ENCODE measurements around the gene EPC2. TPM values are rescaled to one million over a fixed set of nuclear protein-coding genes. Genes with fewer than 3 reads are reported as not detected.
"Not testable (repeated sequence)": the region's sequence is repeated elsewhere in the genome, so short reads cannot be mapped to it uniquely, and the experiment has no call there.

The EPC2 gene
- total RNA-seq, 1 experiment from 2014 or later, result 12.6 TPM

DNA sequence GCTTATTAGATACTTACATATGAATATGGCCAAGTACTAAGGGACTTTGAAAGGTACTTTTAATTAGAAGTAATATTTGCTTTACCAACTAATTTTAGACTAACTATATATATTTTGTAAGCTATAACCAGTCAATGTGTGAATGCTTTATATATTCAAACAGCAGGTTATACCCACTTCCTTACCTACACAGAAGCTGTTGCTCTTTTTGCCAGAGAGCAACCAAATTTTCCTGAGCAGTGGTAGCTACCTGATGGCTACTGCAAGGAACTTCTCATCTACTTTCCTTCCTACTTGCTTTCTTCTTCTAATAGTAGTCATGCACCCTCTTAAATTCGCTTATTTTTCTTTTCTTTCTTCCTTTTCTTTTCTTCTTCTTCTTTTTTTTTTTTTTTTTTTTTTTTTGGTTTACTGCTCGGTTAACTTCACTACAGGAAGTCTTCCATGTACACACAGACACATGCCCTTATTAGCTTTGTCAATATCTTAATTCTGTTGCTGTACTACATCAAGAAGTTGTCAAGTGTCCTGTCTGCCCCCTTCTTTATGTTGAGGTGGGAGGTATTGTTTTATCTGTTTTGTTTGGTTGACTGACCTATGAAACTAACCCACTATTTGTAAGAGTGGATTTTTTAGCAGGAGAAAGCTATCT, 95.0 kb downstream of the EPC2 start:
- H3K9me3 ChIP-seq, result no peaks in the 10 kb centered on the region
- H3K27me3 ChIP-seq, result no peaks in the 10 kb centered on the region
- DNase-seq, result no peak
- no peaks in the 10 kb centered on the region for H3K36me3 ChIP-seq
- H3K4me3 ChIP-seq, result no peak overlapping the region

DNA sequence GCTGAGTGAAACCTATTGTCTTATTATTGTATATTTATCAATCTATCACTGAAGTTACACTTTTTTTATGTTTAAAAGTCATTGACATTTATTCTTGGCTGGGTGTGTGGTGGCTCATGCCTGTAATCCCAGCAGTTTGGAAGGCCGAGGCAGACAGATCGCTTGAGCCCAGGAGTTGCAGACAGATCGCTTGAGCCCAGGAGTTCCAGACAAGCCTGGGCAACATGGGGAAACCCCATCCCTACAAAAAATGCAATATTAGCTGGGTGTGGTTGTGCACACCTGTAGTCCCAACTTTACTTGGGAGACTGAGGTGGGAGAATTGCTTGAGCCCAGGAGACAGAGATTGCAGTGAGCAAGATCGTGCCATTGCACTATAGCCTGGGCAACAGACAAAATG, 97.8 kb downstream of the EPC2 start:
- Histone ChIP-seq H3K27me3 (no peaks in the 10 kb centered on the region), H3K9me3 (no peaks in the 10 kb centered on the region), H3K36me3 (no peaks in the 10 kb centered on the region), H3K4me3 (no peak overlapping the region)
- DNase-seq, result no peak

DNA sequence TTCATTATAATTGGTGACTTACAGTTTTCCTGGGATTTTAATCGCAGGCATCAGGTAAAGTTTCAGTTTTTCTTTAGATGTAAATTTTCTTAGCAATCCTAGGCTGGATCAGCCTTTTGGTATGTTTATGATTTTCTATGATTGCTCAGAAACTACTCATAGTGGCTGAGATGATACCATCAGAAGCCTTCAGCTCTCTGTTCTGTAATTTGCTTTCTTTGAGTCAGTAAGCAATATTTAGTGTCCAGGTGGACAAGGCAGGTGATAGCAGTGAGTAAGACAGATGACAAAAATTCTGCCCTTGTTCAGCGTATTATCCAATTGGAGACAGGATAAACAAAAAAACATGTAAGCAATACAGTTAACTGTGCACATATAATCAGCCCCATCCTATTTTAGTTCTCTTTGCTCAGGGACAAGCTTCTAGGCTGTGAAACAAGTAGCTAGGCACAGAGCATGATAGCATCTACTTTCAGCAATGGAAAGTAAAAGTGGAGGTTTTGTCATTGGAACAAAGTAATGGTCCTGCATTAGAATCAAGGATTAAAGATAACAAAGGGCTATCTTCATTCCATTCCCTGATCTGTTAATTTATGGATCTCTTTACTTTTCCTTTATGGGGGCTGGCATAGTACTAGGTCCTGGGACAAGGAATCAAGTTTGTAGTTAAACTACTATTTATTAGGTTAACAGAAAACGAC, 100.8 kb downstream of the EPC2 start:
- Histone ChIP-seq H3K36me3 (no peaks in the 10 kb centered on the region), H3K9me3 (no peaks in the 10 kb centered on the region), H3K27me3 (no peaks in the 10 kb centered on the region), H3K4me3 (no peak overlapping the region)
- DNase-seq, result no peak

DNA sequence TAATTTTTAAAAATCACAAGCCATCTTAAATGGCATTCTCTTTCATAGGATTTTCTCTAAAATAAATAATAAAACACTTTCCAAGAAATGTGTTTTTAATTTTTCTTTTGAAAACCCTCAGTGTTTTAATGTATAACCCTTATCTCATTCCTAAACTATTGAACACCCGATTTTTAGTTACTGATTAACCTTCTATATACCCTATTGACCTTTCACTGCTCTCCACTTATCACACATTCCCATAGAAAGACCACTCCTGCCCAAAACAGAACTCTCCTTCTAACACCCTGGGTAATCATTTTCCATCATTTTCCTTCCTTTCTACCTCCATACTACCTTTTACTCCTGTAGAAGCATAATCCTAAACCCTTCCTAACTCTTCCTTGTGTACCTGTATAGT, 102.4 kb downstream of the EPC2 start:
- H3K36me3 ChIP-seq, result no peaks in the 10 kb centered on the region
- no peaks in the 10 kb centered on the region for H3K27me3 ChIP-seq
- no peak overlapping the region for H3K4me3 ChIP-seq
- no peaks in the 10 kb centered on the region for H3K9me3 ChIP-seq
- DNase-seq, result no peak

DNA sequence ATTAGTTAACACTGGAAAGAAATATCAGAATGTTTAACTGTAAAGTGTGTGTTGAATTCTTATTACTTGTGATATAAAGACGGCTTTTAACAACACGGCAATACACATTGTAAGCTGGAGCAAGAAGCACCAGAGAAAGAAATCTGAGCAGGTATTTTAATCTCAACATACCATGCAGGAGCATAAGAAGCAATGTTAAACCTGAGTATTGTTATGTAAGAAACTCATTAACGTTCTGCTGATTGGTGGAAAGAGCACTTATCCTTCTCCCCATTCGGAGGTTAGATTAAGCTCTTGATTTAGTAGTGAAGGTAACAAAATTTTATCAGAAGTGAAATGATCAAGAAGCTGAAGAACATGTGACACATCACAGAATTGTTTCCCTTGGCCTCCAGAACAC, 107.4 kb downstream of the EPC2 start:
- H3K27me3 ChIP-seq, result no peaks in the 10 kb centered on the region
- H3K4me3 ChIP-seq, result no peak overlapping the region
- no peaks in the 10 kb centered on the region for H3K9me3 ChIP-seq
- H3K36me3 ChIP-seq, result no peaks in the 10 kb centered on the region
- DNase-seq, result no peak

DNA sequence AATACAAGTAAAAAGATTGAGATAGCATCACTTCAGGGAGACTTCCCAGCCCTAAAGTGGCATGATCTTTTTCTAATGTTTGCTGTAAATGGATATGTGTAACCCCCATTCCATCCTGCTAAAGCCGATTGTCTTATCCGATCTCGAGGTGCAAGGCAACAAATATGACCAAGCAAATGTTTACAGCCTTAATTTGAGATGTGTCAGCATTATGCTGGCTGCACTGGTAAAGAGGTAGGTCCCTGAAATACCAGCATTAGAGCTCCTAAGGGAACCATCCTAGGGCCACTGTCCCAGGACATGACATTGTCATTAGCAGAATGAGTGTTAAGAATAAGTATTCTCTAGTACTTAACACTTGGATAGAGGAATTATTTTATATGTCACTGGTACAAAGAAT, 108.4 kb downstream of the EPC2 start:
- no peak for DNase-seq
- H3K9me3 ChIP-seq, result no peaks in the 10 kb centered on the region

DNA sequence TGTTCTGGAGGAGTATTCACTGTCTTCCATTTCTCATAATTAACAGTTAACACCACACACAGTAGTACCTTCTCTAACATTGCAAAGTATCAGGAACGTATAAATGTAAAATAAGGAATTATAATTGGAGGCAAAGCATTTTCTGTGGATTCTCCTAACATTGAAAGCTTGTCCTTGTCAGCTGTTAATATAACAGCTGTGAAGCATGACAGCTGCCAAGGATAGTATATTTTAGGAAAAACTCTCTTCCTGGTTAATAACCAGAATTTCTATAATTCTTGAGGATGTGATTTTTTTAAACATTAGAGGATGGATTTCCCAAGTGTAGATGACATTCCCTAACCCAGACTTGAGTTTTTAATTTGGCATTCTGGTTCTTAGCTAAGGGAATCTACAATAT, 110.3 kb downstream of the EPC2 start:
- no peak overlapping the region for H3K4me3 ChIP-seq
- H3K36me3 ChIP-seq, result no peaks in the 10 kb centered on the region
- no peak for DNase-seq
- H3K27me3 ChIP-seq, result no peaks in the 10 kb centered on the region
- H3K9me3 ChIP-seq, result no peaks in the 10 kb centered on the region

More for the DNA sequence above, 108.4 kb downstream of the EPC2 start:
- Histone ChIP-seq H3K4me3 (no peak overlapping the region), H3K27me3 (no peaks in the 10 kb centered on the region), H3K36me3 (no peaks in the 10 kb centered on the region)

DNA sequence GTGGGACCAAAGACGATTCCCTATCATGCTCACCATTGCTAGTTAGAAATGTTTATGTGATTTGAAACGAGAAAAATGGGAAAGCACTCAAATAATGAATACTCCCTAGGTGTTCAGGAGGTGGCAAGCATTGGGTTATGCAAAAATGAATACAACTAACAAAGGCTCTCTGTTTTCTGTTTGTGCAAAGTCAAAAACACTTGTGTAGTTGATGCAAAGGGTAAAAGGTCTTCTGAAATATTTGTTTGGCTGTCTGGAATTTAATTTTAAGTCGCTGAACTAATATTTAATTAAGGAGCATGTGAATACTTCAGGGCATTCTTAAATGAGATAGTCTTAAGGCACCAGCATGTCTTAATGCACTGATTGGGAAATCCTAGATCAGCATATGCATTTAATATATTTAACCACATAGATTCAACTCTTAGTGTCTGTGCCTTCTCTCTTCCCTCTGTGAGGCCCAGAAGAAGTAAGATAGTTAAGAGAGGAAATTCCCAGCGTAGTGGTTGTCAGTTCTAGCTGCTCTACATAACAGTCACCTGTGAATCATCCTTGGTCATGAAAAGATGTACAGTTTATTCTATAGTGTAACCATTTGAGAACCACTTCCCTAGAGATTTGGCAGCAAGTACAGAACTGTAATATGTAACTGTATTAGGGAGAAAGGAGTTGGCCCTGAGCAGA, 111.9 kb downstream of the EPC2 start:
- DNase-seq, result no peak
- H3K4me3 ChIP-seq, result no peak overlapping the region
- H3K9me3 ChIP-seq, result no peaks in the 10 kb centered on the region

DNA sequence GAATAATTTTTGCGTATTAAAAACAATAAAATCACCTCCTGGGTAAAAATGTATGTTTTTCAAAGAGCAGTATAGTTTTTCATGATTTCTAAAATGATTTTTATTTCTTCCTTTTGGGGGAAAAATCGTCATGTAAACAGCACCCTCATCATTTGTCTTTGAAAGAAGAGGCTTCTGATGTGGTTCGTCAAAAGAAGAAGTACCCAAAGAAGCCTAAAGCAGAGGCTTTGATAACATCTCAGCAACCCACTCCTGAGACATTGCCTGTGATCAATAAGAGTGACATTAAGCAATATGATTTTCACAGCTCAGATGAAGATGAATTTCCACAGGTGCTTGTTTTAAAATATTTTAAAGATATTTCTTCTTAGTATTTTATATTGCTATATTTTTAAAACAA, 120.3 kb downstream of the EPC2 start:
- no peak for DNase-seq

More for the DNA sequence above, 111.9 kb downstream of the EPC2 start:
- no peaks in the 10 kb centered on the region for H3K36me3 ChIP-seq
- no peaks in the 10 kb centered on the region for H3K27me3 ChIP-seq

DNA sequence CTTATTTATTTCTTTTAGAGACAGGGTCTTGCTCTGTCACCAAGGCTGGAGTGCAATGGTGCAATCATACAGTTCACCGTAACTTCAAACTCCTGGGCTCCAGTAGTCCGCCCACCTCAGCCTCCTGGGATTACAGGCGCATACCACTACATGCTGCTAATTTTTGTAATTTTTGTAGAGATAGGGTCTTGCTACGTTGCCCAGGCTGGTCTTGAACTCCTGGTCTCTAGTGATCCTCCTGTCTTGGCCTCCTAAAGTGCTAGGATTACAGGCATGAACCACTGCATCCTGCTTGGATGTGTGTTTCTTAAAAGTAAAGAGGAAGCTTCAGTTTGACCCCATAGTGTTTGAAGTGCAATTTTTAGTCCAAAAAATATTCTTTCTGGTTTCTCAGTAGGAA, 125.5 kb downstream of the EPC2 start:
- no peak overlapping the region for H3K4me3 ChIP-seq
- no peak for DNase-seq
- H3K9me3 ChIP-seq, result no peaks in the 10 kb centered on the region
- H3K27me3 ChIP-seq, result no peaks in the 10 kb centered on the region
- peaks cover 14% of the 10 kb centered on the region for H3K36me3 ChIP-seq

More for the DNA sequence above, 120.3 kb downstream of the EPC2 start:
- H3K27me3 ChIP-seq, result no peaks in the 10 kb centered on the region
- H3K4me3 ChIP-seq, result no peak overlapping the region
- H3K9me3 ChIP-seq, result no peaks in the 10 kb centered on the region
- peaks cover 5% of the 10 kb centered on the region for H3K36me3 ChIP-seq

DNA sequence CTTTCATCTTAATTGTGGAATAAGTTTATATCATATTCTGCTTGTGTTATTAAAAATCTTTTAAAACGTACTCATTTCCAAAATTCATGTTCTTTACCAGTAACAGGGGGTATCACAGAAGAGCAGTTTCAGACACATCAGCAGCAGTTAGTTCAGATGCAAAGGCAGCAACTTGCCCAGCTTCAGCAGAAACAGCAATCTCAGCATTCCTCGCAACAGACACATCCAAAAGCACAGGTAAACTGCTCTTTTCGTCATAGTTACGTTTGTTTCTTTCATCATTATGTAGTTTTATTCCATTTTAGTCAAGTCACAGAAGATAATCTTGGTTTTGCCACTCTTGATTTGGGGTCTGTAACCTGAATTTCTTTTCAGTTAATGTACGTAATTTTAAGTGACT, 137.0 kb downstream of the EPC2 start:
- Histone ChIP-seq H3K36me3 (peaks cover 5% of the 10 kb centered on the region), H3K9me3 (no peaks in the 10 kb centered on the region), H3K27me3 (no peaks in the 10 kb centered on the region), H3K4me3 (no peak overlapping the region)
- no peak for DNase-seq

DNA sequence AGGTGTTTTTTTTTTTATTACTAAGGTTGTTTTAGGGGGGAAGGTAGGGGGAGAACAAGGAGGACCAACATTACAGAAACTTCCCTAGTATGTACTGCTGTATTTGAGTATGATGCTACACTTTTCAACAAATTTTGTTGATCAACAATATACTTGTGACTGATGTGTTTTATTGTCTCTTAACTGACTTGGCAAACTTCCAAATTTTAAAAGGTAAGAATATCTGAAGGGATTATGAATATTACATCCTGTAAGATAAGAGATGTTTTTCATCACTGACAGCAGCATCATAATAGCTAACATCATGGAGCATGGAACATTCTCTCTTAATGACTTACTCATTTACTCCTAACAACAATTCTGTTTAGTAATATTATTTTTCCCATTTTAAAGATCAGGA, 144.5 kb downstream of the EPC2 start:
- Histone ChIP-seq H3K27me3 (no peaks in the 10 kb centered on the region), H3K36me3 (peaks cover 5% of the 10 kb centered on the region), H3K9me3 (no peaks in the 10 kb centered on the region), H3K4me3 (no peak overlapping the region)
- no peak for DNase-seq

DNA sequence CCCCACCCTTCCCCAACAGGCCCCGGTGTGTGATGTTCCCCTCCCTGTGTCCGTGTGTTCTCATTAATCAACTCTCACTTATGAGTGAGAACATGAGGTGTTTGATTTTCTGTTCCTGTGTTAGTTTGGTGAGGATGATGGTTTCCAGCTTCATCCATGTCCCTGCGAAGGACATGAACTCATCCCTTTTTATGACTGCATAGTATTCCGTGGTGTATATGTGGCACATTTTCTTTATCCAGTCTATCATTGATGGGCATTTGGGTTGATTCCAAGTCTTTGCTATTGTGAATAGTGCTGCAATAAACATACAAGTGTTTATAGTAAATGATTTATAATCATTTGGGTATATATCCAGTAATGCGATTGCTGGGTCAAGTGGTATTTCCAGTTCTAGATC, 145.6 kb downstream of the EPC2 start:
- H3K9me3 ChIP-seq, H3K27me3 ChIP-seq, H3K36me3 ChIP-seq, DNase-seq, H3K4me3 ChIP-seq: not testable (repeated sequence)

DNA sequence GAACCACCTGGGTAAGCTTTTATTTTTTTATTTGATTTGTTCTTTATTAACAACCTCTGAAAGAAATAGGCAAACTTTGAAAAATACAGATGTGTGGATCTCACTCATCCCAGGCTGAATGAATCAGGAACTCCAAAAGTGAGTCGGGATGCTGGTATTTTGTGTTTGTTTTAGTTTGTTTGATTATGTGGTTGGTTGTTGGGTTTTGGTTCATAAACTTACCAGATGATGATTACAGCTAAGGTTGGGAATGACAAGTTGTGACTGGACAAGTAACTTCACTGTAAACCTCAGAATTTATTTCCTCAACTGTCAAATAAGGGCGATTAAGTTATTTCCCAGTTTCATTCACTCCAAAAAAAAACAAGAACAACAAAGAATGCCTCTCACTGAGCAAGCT, 150.0 kb downstream of the EPC2 start:
- Histone ChIP-seq H3K27me3 (no peaks in the 10 kb centered on the region), H3K36me3 (no peaks in the 10 kb centered on the region), H3K9me3 (no peaks in the 10 kb centered on the region), H3K4me3 (no peak overlapping the region)
- no peak for DNase-seq

DNA sequence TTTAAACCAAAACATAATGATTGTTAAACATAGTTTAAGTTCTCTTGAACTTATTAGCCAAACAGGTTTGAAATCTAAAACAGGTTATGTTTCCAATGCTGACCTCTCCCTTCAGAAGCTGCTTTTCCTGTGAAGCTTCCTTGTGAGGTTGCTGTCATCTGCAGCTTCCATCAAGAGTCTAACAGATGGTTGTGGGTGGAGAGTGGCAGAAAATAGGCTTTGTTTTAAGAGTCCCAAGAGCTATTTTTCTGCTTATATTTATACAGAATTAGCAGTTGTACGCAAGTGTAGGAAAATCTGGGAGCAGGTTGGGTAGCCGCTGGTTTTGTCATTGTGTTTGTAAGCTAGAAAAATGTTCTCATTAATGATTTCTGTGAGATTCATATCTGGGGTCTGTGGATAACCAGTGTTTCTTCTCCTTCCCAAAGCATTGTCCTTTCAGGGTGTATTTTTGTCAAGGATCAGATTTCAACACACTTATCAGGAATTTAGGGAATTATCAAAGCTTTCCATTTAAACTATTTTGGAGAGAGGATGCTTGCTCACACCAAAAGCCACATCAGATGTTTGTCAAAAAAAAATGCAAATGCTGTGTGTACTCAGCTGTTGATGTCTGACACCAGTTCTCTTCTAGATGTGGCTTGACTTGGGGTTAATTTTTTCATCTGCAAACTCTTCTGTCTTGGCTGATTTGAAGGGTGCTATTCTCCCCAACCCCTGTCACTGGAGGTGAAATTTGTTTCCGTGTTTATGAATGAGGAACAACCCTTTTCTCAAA, 152.4 kb downstream of the EPC2 start:
- Histone ChIP-seq H3K9me3 (no peaks in the 10 kb centered on the region), H3K36me3 (no peaks in the 10 kb centered on the region)
- no peak for DNase-seq

DNA sequence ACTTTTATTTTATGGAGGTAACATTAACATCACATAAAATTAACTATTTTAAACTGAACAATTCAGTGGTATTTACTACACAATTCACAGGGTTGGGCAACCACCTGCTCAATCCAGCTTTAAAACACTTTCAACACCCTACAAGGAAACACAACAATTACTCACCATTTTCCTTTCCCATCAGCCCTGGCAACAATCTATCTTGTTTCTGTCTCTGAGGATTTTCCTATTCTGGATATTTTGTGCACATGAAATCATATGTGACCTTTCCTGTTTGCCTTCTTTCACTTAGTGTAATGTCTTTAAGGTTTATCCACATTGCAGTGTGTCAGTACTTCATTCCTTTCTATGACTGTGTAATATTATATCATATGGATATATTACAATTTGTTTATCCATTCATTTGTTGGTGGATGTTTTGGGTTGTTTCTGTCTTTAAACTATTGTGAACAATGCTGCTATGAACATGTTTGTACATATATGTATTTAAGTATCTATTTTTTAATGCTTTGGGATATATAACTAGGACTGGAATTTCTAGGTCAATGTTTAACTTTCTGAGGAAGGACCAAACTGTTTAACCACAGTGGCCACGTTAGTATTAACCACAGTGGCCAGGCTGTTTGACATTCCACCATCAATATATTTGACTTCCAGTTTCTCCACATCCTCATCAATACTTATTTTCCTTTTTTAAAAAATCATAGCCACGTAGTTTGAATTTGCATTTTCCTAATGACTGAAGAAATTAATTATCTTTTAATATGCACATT, 158.1 kb downstream of the EPC2 start:
- H3K36me3 ChIP-seq, result no peaks in the 10 kb centered on the region
- no peak for DNase-seq
- no peaks in the 10 kb centered on the region for H3K27me3 ChIP-seq
- no peak overlapping the region for H3K4me3 ChIP-seq
- no peaks in the 10 kb centered on the region for H3K9me3 ChIP-seq

More for the DNA sequence above, 152.4 kb downstream of the EPC2 start:
- Histone ChIP-seq H3K27me3 (no peaks in the 10 kb centered on the region), H3K4me3 (no peak overlapping the region)

All from MG63 (cell line).